ENCODE data around the gene CAMLG. TPM values are rescaled to one million over a fixed set of nuclear protein-coding genes. Genes with fewer than 3 reads are reported as not detected.
"Not testable (repeated sequence)": the region's sequence is repeated elsewhere in the genome, so short reads cannot be mapped to it uniquely, and the experiment has no call there.

CAMLG gene
- total RNA-seq, 1 experiment from 2014 or later, result 22.8 TPM

DNA sequence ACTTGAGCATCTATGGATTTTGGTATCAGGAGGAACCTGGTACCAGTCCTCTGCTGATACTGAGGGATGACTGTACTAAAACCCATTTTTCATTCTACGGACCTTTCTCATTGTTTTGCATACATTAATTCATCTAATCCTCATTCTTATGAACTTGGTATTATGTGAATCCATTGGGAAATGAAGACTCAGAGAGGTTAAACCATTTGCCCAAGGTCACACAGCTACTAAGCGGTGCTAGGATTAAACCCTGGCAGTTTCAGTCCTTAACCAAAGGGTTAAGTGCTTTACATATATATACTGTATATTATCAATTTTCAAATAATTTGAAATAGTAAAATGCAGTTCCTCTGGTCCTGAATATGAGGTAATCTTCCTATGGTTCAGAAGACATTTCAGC is 3.8 kb downstream of the CAMLG start:
- H3K9me3 Mint-ChIP-seq (ENCODE audit: low read depth, unreplicated experiment), result no peaks in the 10 kb centered on the region
- peaks cover 8% of the 10 kb centered on the region for H3K4me1 Mint-ChIP-seq (ENCODE audit: low read depth, unreplicated experiment)
- intact Hi-C loops (cut with micrococcal nuclease; ENCODE audit: unreplicated experiment), result no loop called here
- no peak overlapping the region for H3K27ac Mint-ChIP-seq (ENCODE audit: unreplicated experiment)
- peaks cover 23% of the 10 kb centered on the region for H3K36me3 Mint-ChIP-seq (ENCODE audit: insufficient read depth, unreplicated experiment)
- no peaks in the 10 kb centered on the region for H3K27me3 Mint-ChIP-seq (ENCODE audit: unreplicated experiment)
- TF ChIP-seq CTCF (IDR thresholded peaks at IDR 0.05; ENCODE audit: unreplicated experiment), result no peak
- no peak overlapping the region for H3K4me3 Mint-ChIP-seq (ENCODE audit: low read depth, unreplicated experiment)
- BruUV-seq (replicated peaks), result no TSS peak
- CTCF ChIA-PET, result no interaction called here
- DNase-seq, result no peak

GRCh38 chr5:134749415-134749814 is 11.1 kb downstream of the CAMLG start:
- Mint-ChIP-seq H3K4me3 (ENCODE audit: low read depth, unreplicated experiment) (no peak overlapping the region), H3K4me1 (ENCODE audit: low read depth, unreplicated experiment) (no peaks in the 10 kb centered on the region), H3K36me3 (ENCODE audit: insufficient read depth, unreplicated experiment) (no peaks in the 10 kb centered on the region), H3K27me3 (ENCODE audit: unreplicated experiment) (no peaks in the 10 kb centered on the region), H3K27ac (ENCODE audit: unreplicated experiment) (no peak overlapping the region), H3K9me3 (ENCODE audit: low read depth, unreplicated experiment) (no peaks in the 10 kb centered on the region)
- DNase-seq, result no peak
- BruUV-seq (replicated peaks), result no TSS peak
- no peak for TF ChIP-seq CTCF (IDR thresholded peaks at IDR 0.05; ENCODE audit: unreplicated experiment)
- CTCF ChIA-PET, result no interaction called here
- intact Hi-C loops (cut with micrococcal nuclease; ENCODE audit: unreplicated experiment), result no loop called here

GRCh38 chr5:134758176-134758503 is 19.8 kb downstream of the CAMLG start:
- no peak for TF ChIP-seq CTCF (IDR thresholded peaks at IDR 0.05; ENCODE audit: unreplicated experiment)
- no TSS peak for BruUV-seq (replicated peaks)
- no peaks in the 10 kb centered on the region for H3K27me3 Mint-ChIP-seq (ENCODE audit: unreplicated experiment)
- CTCF ChIA-PET, result interaction anchor here (0.5 to 1.7 kb wide), 6 partner anchors 20 to 147 kb away, joined by 3 to 7 read pairs (median 4); partner anchors contain the start of genes CAMLG and PCBD2
- no peak for DNase-seq
- peak overlapping the region; percentile 93 for H3K27ac Mint-ChIP-seq (ENCODE audit: unreplicated experiment)
- peaks cover 27% of the 10 kb centered on the region for H3K36me3 Mint-ChIP-seq (ENCODE audit: insufficient read depth, unreplicated experiment)
- peak overlapping the region; percentile 100 for H3K4me3 Mint-ChIP-seq (ENCODE audit: low read depth, unreplicated experiment)
- peaks cover 14% of the 10 kb centered on the region for H3K4me1 Mint-ChIP-seq (ENCODE audit: low read depth, unreplicated experiment)
- intact Hi-C loops (cut with micrococcal nuclease; ENCODE audit: unreplicated experiment), result no loop called here
- no peaks in the 10 kb centered on the region for H3K9me3 Mint-ChIP-seq (ENCODE audit: low read depth, unreplicated experiment)

GRCh38 chr5:134758504-134759341 is 20.4 kb downstream of the CAMLG start, which contains the start of gene DDX46:
TSS of gene DDX46 (plus strand) at chr5:134758779. CDS start at chr5:134758939, 160 bp downstream.
- intact Hi-C loops (cut with micrococcal nuclease; ENCODE audit: unreplicated experiment), result no loop called here
- peak; percentile 60 for TF ChIP-seq CTCF (IDR thresholded peaks at IDR 0.05; ENCODE audit: unreplicated experiment)
- Mint-ChIP-seq H3K36me3 (ENCODE audit: insufficient read depth, unreplicated experiment) (peaks cover 27% of the 10 kb centered on the region), H3K27ac (ENCODE audit: unreplicated experiment) (peak within 1 kb of the TSS; percentile 93), H3K9me3 (ENCODE audit: low read depth, unreplicated experiment) (no peaks in the 10 kb centered on the region), H3K4me3 (ENCODE audit: low read depth, unreplicated experiment) (peak within 1 kb of the TSS; percentile 100), H3K4me1 (ENCODE audit: low read depth, unreplicated experiment) (peaks cover 14% of the 10 kb centered on the region), H3K27me3 (ENCODE audit: unreplicated experiment) (no peaks in the 10 kb centered on the region)
- CTCF ChIA-PET, result interaction anchor here (0.5 to 1.7 kb wide), 6 partner anchors 20 to 147 kb away, joined by 3 to 7 read pairs (median 4); partner anchors contain the start of genes CAMLG and PCBD2
- no TSS peak for BruUV-seq (replicated peaks)
- peak; percentile 99 for DNase-seq

DNA sequence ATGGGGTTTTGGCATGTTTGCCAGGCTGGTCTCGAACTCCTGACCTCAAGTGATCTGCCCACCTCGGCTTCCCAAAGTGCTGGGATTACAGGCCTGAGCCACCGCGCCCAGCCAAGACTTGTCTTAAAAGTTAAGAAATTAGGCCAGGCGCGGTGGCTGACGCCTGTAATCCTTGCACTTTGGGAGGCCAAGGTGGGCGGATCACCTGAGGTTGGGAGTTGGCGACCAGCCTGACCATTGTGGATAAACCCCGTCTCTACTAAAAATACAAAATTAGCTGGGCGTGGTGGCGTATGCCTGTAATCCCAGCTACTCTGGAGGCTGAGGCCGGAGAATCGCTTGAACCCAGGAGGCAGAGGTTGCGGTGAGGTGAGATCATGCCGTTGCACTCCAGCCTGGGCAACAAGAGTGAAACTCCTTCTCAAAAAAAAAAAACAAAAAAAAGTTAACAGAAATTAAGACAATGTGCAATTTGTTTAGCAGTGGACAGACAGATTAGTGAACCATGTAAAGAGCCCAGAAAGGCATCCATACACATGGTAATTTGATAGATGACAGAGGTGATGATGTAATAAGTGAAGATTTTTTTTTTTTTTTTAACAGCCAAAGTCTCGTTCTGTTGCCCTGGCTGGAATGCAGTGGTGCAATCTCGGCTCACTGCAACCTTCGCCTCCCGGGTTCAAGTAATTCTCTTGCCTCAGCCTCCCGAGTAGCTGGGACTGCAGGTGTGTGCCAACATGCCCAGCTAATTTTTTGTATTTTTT is 29.4 kb downstream of the CAMLG start:
- H3K9me3 Mint-ChIP-seq (ENCODE audit: low read depth, unreplicated experiment); DNase-seq; CTCF ChIA-PET; H3K4me3 Mint-ChIP-seq (ENCODE audit: low read depth, unreplicated experiment); BruUV-seq (replicated peaks); H3K27me3 Mint-ChIP-seq (ENCODE audit: unreplicated experiment); H3K27ac Mint-ChIP-seq (ENCODE audit: unreplicated experiment); intact Hi-C loops (cut with micrococcal nuclease; ENCODE audit: unreplicated experiment); H3K4me1 Mint-ChIP-seq (ENCODE audit: low read depth, unreplicated experiment): not testable (repeated sequence)
- H3K36me3 Mint-ChIP-seq (ENCODE audit: insufficient read depth, unreplicated experiment), result peaks cover 57% of the 10 kb centered on the region
